ENCODE results near the gene RALGPS1.

DNA sequence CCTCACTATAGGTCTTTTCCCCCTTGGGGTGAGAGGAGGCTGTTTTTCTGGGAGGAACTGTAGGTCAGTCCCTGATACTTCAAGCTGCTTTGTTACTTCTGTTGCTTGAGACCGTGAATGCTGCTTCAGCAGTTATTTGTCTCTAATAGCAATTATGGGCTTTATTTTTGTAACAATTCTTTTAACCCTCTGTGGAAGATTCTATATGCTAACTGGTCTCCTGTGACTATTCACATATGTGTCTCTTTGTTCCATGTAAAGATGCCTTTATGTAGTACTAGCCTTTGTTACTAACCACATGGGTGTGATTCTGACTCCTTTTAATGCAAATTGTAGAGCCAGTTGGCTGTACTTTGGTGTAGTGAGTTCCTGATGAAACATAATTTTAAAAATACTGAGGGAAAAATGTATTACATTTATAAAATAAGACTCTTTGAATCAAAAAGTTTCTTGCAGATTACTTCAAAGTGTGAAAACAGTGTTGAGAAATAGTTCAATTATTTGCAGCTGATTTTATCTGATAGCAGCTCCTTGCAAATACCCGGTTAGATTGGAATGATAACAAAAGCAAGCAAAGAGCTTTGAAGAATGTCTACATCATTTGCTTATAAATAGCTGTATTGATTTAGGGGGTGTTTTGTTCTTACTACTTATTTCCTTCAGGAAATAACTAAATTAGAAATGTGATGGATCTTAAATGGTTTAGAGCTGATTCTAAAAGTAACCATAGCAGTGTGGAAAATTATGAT is 161.2 kb downstream of the RALGPS1 start:
- no peak for TF ChIP-seq CTCF (IDR thresholded peaks at IDR 0.05)
- no peak for TF ChIP-seq EZH2 (IDR thresholded peaks at IDR 0.05; ENCODE audit: borderline replicate concordance, insufficient read depth, low read depth, low read length, poor library complexity, severe bottlenecking)

Data from B cell (primary cell).